Uterus (tissue), 4 donors: ENCODE results near the gene SIPA1L3. TPM values are rescaled to one million over a fixed set of nuclear protein-coding genes. Genes with fewer than 3 reads are reported as not detected.

Experiments used
- DNase-seq, 2 donors: peaks; one replicate each; pipeline ENCODE4 v3.0.0-alpha.2; 2019 to 2020
- H3K27ac ChIP-seq, 2 donors: fragments of 200-600 bp; sonication (generic); 1 replicate in 1 of 2; 2 replicates in 1 of 2; pipeline ENCODE4 v1.5.1; 2016 to 2018
- H3K27me3 ChIP-seq, 2 donors: fragments of 200-600 bp; sonication (generic); one replicate each; pipeline ENCODE4 v1.5.1; 2018 to 2019; ENCODE audit warnings: control low read depth in 1 of 2
- H3K36me3 ChIP-seq, 2 donors: fragments of 200-600 bp; sonication (generic); one replicate each; pipeline ENCODE4 v1.5.1; 2019; ENCODE audit warnings: control low read depth in 1 of 2
- H3K4me1 ChIP-seq, 2 donors: fragments of 200-600 bp; sonication (generic); one replicate each; pipeline ENCODE4 v1.5.1; 2018 to 2019; ENCODE audit warnings: control low read depth in 1 of 2
- H3K4me3 ChIP-seq, 2 donors: fragments of 200-600 bp; sonication (generic); 1 replicate in 1 of 2; 2 replicates in 1 of 2; pipeline ENCODE4 v1.5.1; 2018 to 2019; ENCODE audit warnings: mild to moderate bottlenecking in 1 of 2
- H3K9me3 ChIP-seq, 2 donors: fragments of 200-600 bp; sonication (generic); one replicate each; pipeline ENCODE4 v1.5.1; 2019; ENCODE audit warnings: control low read depth in 1 of 2
- CTCF ChIP-seq, 4 experiments: fragments of 200-600 bp in 2 of 4; fragments of 450-650 bp in 2 of 4; sonication (generic) in 2 of 4; IDR thresholded peaks; one replicate each; pipeline ENCODE4 v1.5.1; 2016 to 2019; ENCODE audit warnings: antibody characterized with exemption in 4 of 4, mild to moderate bottlenecking in 2 of 4, moderate library complexity in 1 of 4
- POLR2A ChIP-seq, 2 donors: fragments of 450-650 bp; IDR thresholded peaks; one replicate each; pipeline ENCODE4 v1.6.1; 2016; ENCODE audit warnings: antibody characterized with exemption in 2 of 2, mild to moderate bottlenecking in 1 of 2, moderate library complexity in 1 of 2
- intact Hi-C: fragments of 100-400 bp; cut with DNase I; formaldehyde crosslinking; loops from one replicate; pipeline ENCODE4 v1.15.1; 2023; ENCODE audit warnings: low total_unique reads
- total RNA-seq, 4 donors: library from RNA; depleted of rRNA in 3 of 4; stranded (reverse); fragments of >200 nt in 3 of 4; gene quantifications; one replicate each; pipeline versions ENCODE4 v1.1.0 to v1.2.4, GENCODE V29; 2014 to 2023
- donor health status: DM: yes; HTN: yes; CAD: no.

The SIPA1L3 gene
- total RNA-seq, 4 donors from 2014 or later, result 11.5 to 41.8 (median 21.5) TPM

- no peaks in the 10 kb centered on the region for H3K9me3 ChIP-seq
- H3K36me3 ChIP-seq, result no peaks in the 10 kb centered on the region
- peaks cover 0 to 15% of the 10 kb centered on the region in 2 donors for H3K4me1 ChIP-seq
- TF ChIP-seq POLR2A (IDR thresholded peaks at IDR 0.05) (peak; percentile 15 to 42), CTCF (IDR thresholded peaks at IDR 0.05) (no peak)
- DNase-seq, result peak; percentile 64 to 86
- peak overlapping the region; percentile 54 to 77 for H3K27ac ChIP-seq
- H3K4me3 ChIP-seq, result peak overlapping the region in 1 of 2 donors; percentile 7
- peaks cover 5 to 10% of the 10 kb centered on the region in 2 donors for H3K27me3 ChIP-seq
- intact Hi-C loops, result no loop called here
Observed at GRCh38 chr19:38209671-38210457, 302.9 kb downstream of the SIPA1L3 start.

DNA sequence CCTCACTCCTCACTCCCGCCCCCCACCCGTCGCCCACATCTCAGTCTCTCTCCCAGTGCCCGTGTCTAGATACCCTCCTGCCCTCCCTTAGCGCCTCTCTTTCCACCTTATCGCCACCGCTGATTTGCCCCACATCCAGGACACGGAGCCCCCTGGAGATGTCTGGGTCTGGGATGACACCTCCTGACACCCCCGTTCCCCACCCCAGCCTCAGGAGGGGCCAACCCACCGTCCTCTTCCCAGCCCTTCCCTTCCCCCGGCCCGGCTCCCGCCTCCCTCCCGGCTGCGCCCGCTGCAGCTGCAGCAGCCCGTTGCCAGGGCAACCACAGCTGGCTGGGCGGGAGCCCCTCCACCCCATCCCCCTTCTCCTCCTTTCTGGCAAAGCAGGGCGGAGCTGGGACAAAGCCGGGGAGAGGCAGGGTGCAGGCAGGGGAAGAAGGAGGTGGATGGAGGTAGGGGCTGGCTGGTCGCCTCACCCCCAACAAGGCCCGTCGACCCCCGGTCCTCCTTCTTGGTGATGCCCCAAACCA lies 303.5 kb downstream of the SIPA1L3 start:
- intact Hi-C loops, result no loop called here
- peak overlapping the region; percentile 54 to 77 for H3K27ac ChIP-seq

GRCh38 chr19:38211151-38211591 lies 304.2 kb downstream of the SIPA1L3 start:
- Histone ChIP-seq H3K36me3 (no peaks in the 10 kb centered on the region), H3K4me1 (peaks cover 0 to 15% of the 10 kb centered on the region in 2 donors), H3K27me3 (peaks cover 5 to 13% of the 10 kb centered on the region in 2 donors), H3K9me3 (no peaks in the 10 kb centered on the region), H3K4me3 (no peak overlapping the region), H3K27ac (peak overlapping the region in 1 of 2 donors; percentile 77)
- no peak for TF ChIP-seq CTCF (IDR thresholded peaks at IDR 0.05)
- TF ChIP-seq POLR2A (IDR thresholded peaks at IDR 0.05), result no peak
- intact Hi-C loops, result no loop called here
- DNase-seq, result peak in 1 of 2 donors; percentile 29

More for the DNA sequence above, 303.5 kb downstream of the SIPA1L3 start:
- H3K9me3 ChIP-seq, result no peaks in the 10 kb centered on the region
- TF ChIP-seq POLR2A (IDR thresholded peaks at IDR 0.05) (peak in 1 of 2 donors; percentile 23), CTCF (IDR thresholded peaks at IDR 0.05) (no peak)
- H3K36me3 ChIP-seq, result no peaks in the 10 kb centered on the region
- peak; percentile 23 to 77 for DNase-seq
- H3K4me1 ChIP-seq, result peaks cover 0 to 15% of the 10 kb centered on the region in 2 donors
- H3K4me3 ChIP-seq, result no peak overlapping the region
- H3K27me3 ChIP-seq, result peaks cover 5 to 10% of the 10 kb centered on the region in 2 donors

- Histone ChIP-seq H3K4me3 (no peak overlapping the region), H3K9me3 (no peaks in the 10 kb centered on the region), H3K4me1 (peaks cover 0 to 15% of the 10 kb centered on the region in 2 donors), H3K36me3 (no peaks in the 10 kb centered on the region), H3K27ac (no peak overlapping the region), H3K27me3 (peaks cover 5 to 14% of the 10 kb centered on the region in 2 donors)
- intact Hi-C loops, result no loop called here
- no peak for DNase-seq
- no peak for TF ChIP-seq CTCF (IDR thresholded peaks at IDR 0.05)
- no peak for TF ChIP-seq POLR2A (IDR thresholded peaks at IDR 0.05)
Observed at GRCh38 chr19:38211766-38212165, 304.8 kb downstream of the SIPA1L3 start.

DNA sequence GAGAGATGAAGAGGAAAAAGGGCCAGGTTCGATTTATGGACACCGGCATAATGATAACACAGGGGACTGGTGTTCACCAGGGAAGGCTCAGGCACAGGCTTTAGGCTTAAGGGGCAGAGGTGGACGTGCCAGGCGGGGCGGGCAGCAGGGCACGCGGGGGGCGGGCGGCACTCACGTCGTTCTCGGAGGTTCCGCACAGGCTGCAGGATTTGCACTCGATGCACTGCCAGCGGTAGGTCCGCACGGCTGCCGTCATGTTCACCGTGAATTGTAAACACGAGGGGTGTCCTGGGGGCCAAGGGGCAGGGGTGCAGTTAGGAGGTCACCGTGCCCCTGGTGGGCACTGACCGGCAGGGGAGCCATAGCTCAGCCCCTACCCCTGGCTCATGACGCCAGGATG lies 306.5 kb downstream of the SIPA1L3 start:
- TF ChIP-seq CTCF (IDR thresholded peaks at IDR 0.05) (no peak), POLR2A (IDR thresholded peaks at IDR 0.05) (no peak)
- Histone ChIP-seq H3K27me3 (peaks cover 5 to 14% of the 10 kb centered on the region in 2 donors), H3K4me1 (peaks cover 0 to 15% of the 10 kb centered on the region in 2 donors), H3K27ac (no peak overlapping the region), H3K9me3 (no peaks in the 10 kb centered on the region), H3K4me3 (no peak overlapping the region), H3K36me3 (no peaks in the 10 kb centered on the region)
- DNase-seq, result no peak
- intact Hi-C loops, result no loop called here
